Measurements from ENCODE around the gene HNRNPR. TPM values are rescaled to one million over a fixed set of nuclear protein-coding genes. Genes with fewer than 3 reads are reported as not detected.

HNRNPR gene
- total and polyA plus RNA-seq, 9 of the 15 experiments (the other 6 are each of a cell fraction or from before 2014, with no cell fraction given) = 80.9 to 372 (median 301) TPM

DNA sequence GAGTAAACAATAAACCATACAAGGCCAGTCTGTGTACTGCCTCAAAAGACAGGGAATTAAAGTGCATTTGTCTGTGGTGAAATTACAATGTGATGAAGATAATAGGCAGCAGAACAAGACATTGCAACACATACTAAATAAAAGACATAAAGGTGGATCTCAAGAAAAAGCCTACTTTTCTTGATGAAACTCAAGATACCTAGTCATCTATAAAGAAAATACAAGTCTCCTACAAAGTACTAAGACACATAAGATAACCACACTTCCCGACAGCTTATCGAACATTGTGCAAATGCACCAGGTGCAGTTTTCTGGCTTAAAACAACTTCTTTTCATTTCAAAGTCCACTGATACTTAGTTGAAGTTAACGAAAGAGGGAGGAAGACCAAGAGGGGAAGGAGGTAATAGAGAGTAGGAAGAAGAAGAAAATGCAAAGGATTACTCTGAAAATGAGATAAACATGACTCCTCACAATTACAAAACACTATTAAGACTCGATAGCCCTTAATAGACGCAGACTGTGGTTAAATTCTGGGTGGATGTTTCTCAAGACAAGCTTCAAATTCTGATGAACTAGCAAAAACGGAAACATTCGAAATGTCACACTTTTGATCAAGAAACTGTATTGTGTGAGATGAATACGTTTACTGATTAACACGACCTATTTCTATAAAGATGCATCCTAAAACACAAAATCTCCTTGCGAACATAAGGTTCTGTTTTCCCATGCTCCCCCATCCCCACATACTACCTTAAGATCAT, 2.0 kb downstream of the HNRNPR start (continued):
- TF ChIP-seq ETV5 (CRISPR knock-in tag; IDR thresholded peaks at IDR 0.05; ENCODE audit: low read depth) (no peak), CREB3L1 (IDR thresholded peaks at IDR 0.05; ENCODE audit: borderline replicate concordance, low read depth) (no peak), GTF2E2 (tag; IDR thresholded peaks at IDR 0.05) (no peak), FOXK1 (CRISPR knock-in tag; IDR thresholded peaks at IDR 0.05; ENCODE audit: borderline replicate concordance) (no peak), SNIP1 (IDR thresholded peaks at IDR 0.05; ENCODE audit: low read depth) (no peak), STAG1 (CRISPR knock-in tag; IDR thresholded peaks at IDR 0.05; ENCODE audit: borderline replicate concordance) (no peak), OTX1 (CRISPR knock-in tag; IDR thresholded peaks at IDR 0.05) (no peak), CTCFL (IDR thresholded peaks at IDR 0.05; ENCODE audit: borderline replicate concordance, insufficient read depth, low read depth, low read length, poor library complexity, severe bottlenecking) (no peak), XRCC4 (IDR thresholded peaks at IDR 0.05; ENCODE audit: extremely low read depth, insufficient read depth, insufficient read length) (no peak), BDP1 (IDR thresholded peaks at IDR 0.05; ENCODE audit: insufficient read depth, insufficient read length) (no peak), ZNF507 (tag; conservative IDR thresholded peaks at IDR 0.05) (no peak), ELK3 (CRISPR knock-in tag; IDR thresholded peaks at IDR 0.05) (no peak), BHLHE40 (IDR thresholded peaks at IDR 0.05; ENCODE audit: low read length) (no peak), HMGXB4 (CRISPR knock-in tag; IDR thresholded peaks at IDR 0.05) (no peak)
- TF ChIP-seq, protein P1, sequence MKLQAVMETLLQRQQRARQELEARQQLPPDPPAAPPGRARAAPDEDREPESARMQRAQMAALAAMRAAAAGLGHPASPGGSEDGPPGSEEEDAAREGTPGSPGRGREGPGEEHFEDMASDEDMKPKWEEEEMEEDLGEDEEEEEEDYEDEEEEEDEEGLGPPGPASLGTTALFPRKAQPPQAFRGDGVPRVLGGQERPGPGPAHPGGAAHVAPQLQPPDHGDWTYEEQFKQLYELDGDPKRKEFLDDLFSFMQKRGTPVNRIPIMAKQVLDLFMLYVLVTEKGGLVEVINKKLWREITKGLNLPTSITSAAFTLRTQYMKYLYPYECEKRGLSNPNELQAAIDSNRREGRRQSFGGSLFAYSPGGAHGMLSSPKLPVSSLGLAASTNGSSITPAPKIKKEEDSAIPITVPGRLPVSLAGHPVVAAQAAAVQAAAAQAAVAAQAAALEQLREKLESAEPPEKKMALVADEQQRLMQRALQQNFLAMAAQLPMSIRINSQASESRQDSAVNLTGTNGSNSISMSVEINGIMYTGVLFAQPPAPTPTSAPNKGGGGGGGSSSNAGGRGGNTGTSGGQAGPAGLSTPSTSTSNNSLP (IDR thresholded peaks at IDR 0.05; ENCODE audit: borderline replicate concordance, low read depth, low read length) = no peak

Measured in K562 (cell line).